ENCODE data around the gene CACNB4.
A peak's percentile ranks its signal among the peaks of the same experiment; 100 is the strongest.

CACNB4 gene

DNA sequence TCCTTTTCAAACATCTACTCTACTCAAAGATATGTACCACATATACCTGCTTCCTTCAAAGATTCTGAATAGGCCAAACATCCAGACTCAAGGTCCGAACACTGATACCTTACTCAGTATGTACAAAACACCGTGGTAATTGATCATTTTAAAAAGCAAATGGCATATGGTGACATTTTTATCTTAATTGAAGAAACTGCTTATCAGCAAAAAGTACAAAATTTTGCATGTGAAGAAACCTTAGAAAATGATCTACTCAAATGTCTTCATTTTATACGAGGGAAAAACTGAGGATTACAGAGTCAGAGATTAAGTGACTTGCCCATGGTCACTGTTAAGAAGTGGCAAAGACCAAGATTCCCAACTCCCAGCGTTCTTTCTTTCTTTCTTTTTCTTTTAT is 133.0 kb downstream of the CACNB4 start:
- H3K4me3 ChIP-seq (ENCODE audit: low read depth, low read length), result no peak overlapping the region
- no peak for TF ChIP-seq CTCF (IDR thresholded peaks at IDR 0.05; ENCODE audit: low read depth, low read length, missing control alignments)
- no peak for DNase-seq (ENCODE audit: low read depth)
- in situ Hi-C loops (cut with HindIII; ENCODE audit: low sequenced_read_pairs), result no loop called here

DNA sequence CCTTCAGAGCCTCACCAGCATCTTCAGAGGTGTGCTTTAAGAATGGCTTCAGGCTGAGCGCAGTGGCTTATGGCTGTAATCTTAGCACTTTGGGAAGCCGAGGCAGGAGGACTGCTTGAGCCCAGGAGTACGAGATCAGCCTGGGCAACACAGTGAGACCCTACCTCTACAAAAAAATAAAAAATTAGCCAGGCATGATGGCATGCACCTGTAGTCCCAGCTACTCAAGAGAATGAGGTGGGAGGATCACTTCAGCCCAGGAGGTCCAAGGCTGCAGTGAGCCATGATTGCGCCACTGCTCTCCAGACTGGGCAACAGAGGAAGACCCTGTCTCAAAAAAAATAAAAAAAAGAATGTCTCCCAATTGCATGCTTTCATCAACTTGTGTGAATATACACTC is 137.3 kb downstream of the CACNB4 start:
- H3K4me3 ChIP-seq (ENCODE audit: low read depth, low read length), result no peak overlapping the region
- no peak for DNase-seq (ENCODE audit: low read depth)
- in situ Hi-C loops (cut with HindIII; ENCODE audit: low sequenced_read_pairs), result no loop called here
- no peak for TF ChIP-seq CTCF (IDR thresholded peaks at IDR 0.05; ENCODE audit: low read depth, low read length, missing control alignments)

DNA sequence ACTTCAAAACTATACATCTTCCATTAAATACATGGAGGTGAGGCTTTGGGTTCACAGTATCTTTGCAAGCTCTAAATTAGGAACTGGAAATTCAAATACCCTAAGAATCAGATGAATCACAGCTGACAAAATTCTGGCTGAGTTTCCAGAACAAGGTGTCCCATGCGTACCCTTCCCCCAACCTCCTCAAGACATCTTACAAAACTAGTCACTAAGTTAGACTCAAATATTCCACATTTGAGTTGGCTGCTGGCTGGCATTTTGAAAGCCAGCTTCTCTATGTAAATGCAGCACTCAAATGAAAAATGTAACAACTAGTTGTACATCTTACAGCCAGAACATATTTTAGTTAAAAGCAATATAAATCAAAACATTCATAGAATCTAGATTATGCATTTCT is 139.6 kb downstream of the CACNB4 start:
- in situ Hi-C loops (cut with HindIII; ENCODE audit: low sequenced_read_pairs), result no loop called here
- no peak for TF ChIP-seq CTCF (IDR thresholded peaks at IDR 0.05; ENCODE audit: low read depth, low read length, missing control alignments)
- no peak for DNase-seq (ENCODE audit: low read depth)
- H3K4me3 ChIP-seq (ENCODE audit: low read depth, low read length), result no peak overlapping the region

DNA sequence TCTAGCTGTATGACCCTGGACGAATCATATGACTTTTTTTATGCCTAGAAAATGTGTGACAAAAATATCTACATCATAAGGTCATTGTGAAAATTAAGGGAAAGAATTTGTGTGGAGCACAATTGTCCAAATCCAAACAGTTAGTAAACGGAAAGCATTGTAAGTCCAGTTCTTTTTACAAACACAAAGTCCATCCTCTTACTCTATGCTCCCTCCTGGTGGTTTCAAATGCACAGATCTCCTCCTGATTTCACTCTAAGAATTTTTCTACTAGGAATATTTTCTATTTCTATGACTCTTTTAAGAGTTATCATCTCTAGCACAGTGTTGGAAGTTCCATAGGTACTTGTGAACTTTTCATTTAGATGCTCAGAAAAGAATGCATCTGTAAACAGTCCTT is 145.4 kb downstream of the CACNB4 start:
- TF ChIP-seq CTCF (IDR thresholded peaks at IDR 0.05; ENCODE audit: low read depth, low read length, missing control alignments), result peak; percentile 6
- no peak overlapping the region for H3K4me3 ChIP-seq (ENCODE audit: low read depth, low read length)
- DNase-seq (ENCODE audit: low read depth), result no peak
- in situ Hi-C loops (cut with HindIII; ENCODE audit: low sequenced_read_pairs), result no loop called here

DNA sequence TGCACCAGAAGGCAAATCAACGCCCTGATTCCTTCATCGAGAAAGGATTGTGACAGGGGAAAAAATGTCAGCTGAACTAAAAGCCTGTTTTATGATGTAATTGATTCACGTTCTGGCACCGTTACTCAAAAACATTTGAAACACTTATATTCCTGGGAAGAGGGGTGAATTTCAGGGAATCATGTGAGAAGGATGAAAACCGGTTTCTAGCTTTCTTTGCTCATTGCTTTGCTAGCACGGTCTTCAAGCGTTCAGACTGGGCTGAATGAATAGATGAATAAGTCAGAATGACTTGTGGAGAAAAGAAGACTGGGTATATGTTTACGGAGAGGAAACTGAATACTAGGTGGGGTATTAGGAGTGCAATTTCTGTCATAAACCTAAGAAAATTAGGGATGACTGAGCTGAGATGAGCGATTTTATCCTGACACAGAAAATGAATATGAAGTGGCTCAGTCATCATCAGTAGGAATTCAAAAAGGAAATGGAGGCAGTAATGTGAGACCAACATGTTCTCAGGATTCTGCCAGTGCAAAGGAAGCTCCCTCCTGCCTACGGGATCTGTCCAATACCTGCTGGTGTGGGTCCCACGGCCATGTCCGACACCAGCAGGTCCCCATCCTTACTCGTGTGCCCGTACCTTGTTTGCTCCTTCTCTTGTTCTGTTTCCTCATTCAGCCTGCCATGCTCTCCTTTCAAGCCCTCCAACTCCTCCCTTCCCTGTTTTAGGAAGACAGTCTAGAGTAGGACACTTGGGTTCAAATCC is 146.0 kb downstream of the CACNB4 start:
- DNase-seq (ENCODE audit: low read depth), result no peak
- no peak for TF ChIP-seq CTCF (IDR thresholded peaks at IDR 0.05; ENCODE audit: low read depth, low read length, missing control alignments)
- in situ Hi-C loops (cut with HindIII; ENCODE audit: low sequenced_read_pairs), result no loop called here
- no peak overlapping the region for H3K4me3 ChIP-seq (ENCODE audit: low read depth, low read length)

DNA sequence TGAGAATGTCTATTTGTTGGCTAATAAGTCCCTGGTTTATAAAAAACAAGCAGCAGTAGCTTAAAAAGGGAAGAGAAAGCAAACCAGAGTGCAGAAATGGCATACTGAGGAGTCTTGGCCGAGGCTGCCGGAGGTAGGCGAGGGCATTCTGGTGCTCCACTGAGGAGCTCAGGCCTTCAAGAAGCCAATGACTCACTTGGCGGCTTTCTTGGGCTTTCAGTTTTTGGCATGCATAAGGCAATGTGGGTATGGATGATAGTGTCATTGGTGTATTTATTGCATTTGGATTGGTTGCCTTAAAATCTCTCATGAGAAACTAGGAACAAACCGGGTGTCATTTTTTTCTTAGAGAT is 151.1 kb downstream of the CACNB4 start:
- in situ Hi-C loops (cut with HindIII; ENCODE audit: low sequenced_read_pairs), result no loop called here
- DNase-seq (ENCODE audit: low read depth), result no peak
- no peak overlapping the region for H3K4me3 ChIP-seq (ENCODE audit: low read depth, low read length)
- TF ChIP-seq CTCF (IDR thresholded peaks at IDR 0.05; ENCODE audit: low read depth, low read length, missing control alignments), result no peak
